Stimulated activated CD4-positive, alpha-beta T cell treated with anti-CD3 and anti-CD28 coated beads, Interleukin-15, amount 100 ng/mL, for 48 hours (primary cell): ENCODE data around the gene ATP5F1D.

Source experiments
- DNase-seq, 2 donors: peaks; one replicate each; pipeline ENCODE4 v3.0.0-alpha.2; 2020; ENCODE audit warnings: low read depth in 2 of 2

The ATP5F1D gene

GRCh38 chr19:1258707-1259205, 17.2 kb downstream of the ATP5F1D start:
- DNase-seq: no peak

GRCh38 chr19:1259206-1259875, 17.8 kb downstream of the ATP5F1D start:
- DNase-seq: no peak

- DNase-seq: no peak
These were observed 18.6 kb downstream of the ATP5F1D start for GRCh38 chr19:1259876-1260748.

GRCh38 chr19:1260749-1261537, 19.4 kb downstream of the ATP5F1D start:
- peak; percentile 95 to 97 for DNase-seq

- DNase-seq: no peak
These were observed 19.9 kb downstream of the ATP5F1D start for GRCh38 chr19:1261538-1261797.

- DNase-seq: no peak
These were observed 20.5 kb downstream of the ATP5F1D start for GRCh38 chr19:1261798-1262622.

GRCh38 chr19:1262623-1263123, 21.1 kb downstream of the ATP5F1D start:
- DNase-seq: no peak

GRCh38 chr19:1263188-1263587, 21.6 kb downstream of the ATP5F1D start:
- no peak for DNase-seq

- DNase-seq: no peak
These were observed 23.5 kb downstream of the ATP5F1D start for GRCh38 chr19:1264801-1265614.

- no peak for DNase-seq
These were observed 24.1 kb downstream of the ATP5F1D start for GRCh38 chr19:1265615-1266128.

- peak in 1 of 2 donors; percentile 79 for DNase-seq
These were observed 24.8 kb downstream of the ATP5F1D start for GRCh38 chr19:1266129-1266915.

GRCh38 chr19:1266916-1267476, 25.4 kb downstream of the ATP5F1D start:
- DNase-seq: peak in 1 of 2 donors; percentile 57

GRCh38 chr19:1267477-1268225, 26.1 kb downstream of the ATP5F1D start:
- DNase-seq: no peak

- DNase-seq: no peak
These were observed 26.9 kb downstream of the ATP5F1D start for GRCh38 chr19:1268226-1269064.

GRCh38 chr19:1269065-1269477, 27.5 kb downstream of the ATP5F1D start, which contains the start of gene CIRBP:
Gene CIRBP, plus strand, starts transcription at chr19:1269332. Its CDS starts 1,602 bp downstream, at chr19:1270934.
- peak; percentile 99 for DNase-seq

GRCh38 chr19:1269478-1270212, 28.1 kb downstream of the ATP5F1D start:
- DNase-seq: peak; percentile 74 to 80
